Stomach (tissue), 9 donors: ENCODE results near the gene ECI1. TPM values are rescaled to one million over a fixed set of nuclear protein-coding genes. Genes with fewer than 3 reads are reported as not detected.
"Not testable (repeated sequence)": the region's sequence is repeated elsewhere in the genome, so short reads cannot be mapped to it uniquely, and the experiment has no call there.

Experiments used
- DNase-seq, 2 donors: peaks; one replicate each; pipeline versions ENCODE4 v3.0.0 to v3.0.0-alpha.2; 2013 to 2019
- H3K27ac ChIP-seq, 5 donors: fragments of 200-600 bp in 4 of 5; sonication (generic) in 4 of 5; one replicate each; pipeline ENCODE4 v1.5.1; 2013 to 2019; ENCODE audit warnings: mild to moderate bottlenecking in 1 of 5, moderate library complexity in 1 of 5
- H3K27me3 ChIP-seq, 3 donors: fragments of 200-600 bp; sonication (generic); one replicate each; pipeline ENCODE4 v1.5.1; 2017 to 2019; ENCODE audit warnings: mixed run types in 1 of 3
- H3K36me3 ChIP-seq, 4 donors: fragments of 200-600 bp; sonication (generic); 1 replicate in 3 of 4; 2 replicates in 1 of 4; pipeline ENCODE4 v1.5.1; 2016 to 2019
- H3K4me1 ChIP-seq, 4 donors: fragments of 200-600 bp; sonication (generic); one replicate each; pipeline ENCODE4 v1.5.1; 2016 to 2019
- H3K4me3 ChIP-seq, 4 donors: fragments of 200-600 bp; sonication (generic) in 3 of 4; one replicate each; pipeline ENCODE4 v1.5.1; 2016 to 2019; ENCODE audit warnings: mild to moderate bottlenecking in 1 of 4
- H3K9me3 ChIP-seq, 4 donors: fragments of 200-600 bp; sonication (generic); one replicate each; pipeline ENCODE4 v1.5.1; 2016 to 2019
- CTCF ChIP-seq, 7 experiments: fragments of 450-650 bp in 4 of 7; fragments of 200-600 bp in 3 of 7; sonication (generic) in 3 of 7; IDR thresholded peaks; one replicate each; pipeline ENCODE4 v1.5.1; 2016 to 2019; ENCODE audit warnings: antibody characterized with exemption in 7 of 7, control low read depth in 2 of 7, mild to moderate bottlenecking in 1 of 7
- EP300 ChIP-seq: sonication (generic); formaldehyde crosslinking; IDR thresholded peaks from one replicate; pipeline ENCODE4 v1.6.1; 2017; ENCODE audit warnings: antibody characterized with exemption
- POLR2A ChIP-seq, 4 donors: fragments of 450-650 bp; IDR thresholded peaks; one replicate each; pipeline ENCODE4 v1.6.1; 2016; ENCODE audit warnings: antibody characterized with exemption in 4 of 4, control low read depth in 2 of 4, mild to moderate bottlenecking in 1 of 4, moderate library complexity in 1 of 4
- POLR2AphosphoS5 ChIP-seq, 3 donors: sonication (generic); formaldehyde crosslinking; IDR thresholded peaks; one replicate each; pipeline ENCODE4 v1.6.1; 2016; ENCODE audit warnings: antibody characterized with exemption in 3 of 3
- WGBS, 5 donors: extraction: QIAGEN DNeasy Blood & Tissue Kit in 3 of 5; methylation state at CpG; one replicate each; pipeline versions ENCODE4 v1.1.5 to v1.1.7; 2013 to 2018; 5-methylcytosine and 5-hydroxymethylcytosine counted together
- intact Hi-C: fragments of 100-400 bp; cut with DNase I; formaldehyde crosslinking; loops from one replicate; pipeline ENCODE4 v1.15.1; 2023; ENCODE audit warnings: low total_unique reads
- polyA plus RNA-seq, 3 donors: library from polyadenylated mRNA; stranded (reverse); fragments of 200-250 nt; gene quantifications; one replicate each; pipeline ENCODE4 v1.2.3, GENCODE V29; 2013
- total RNA-seq, 5 donors: library from RNA; depleted of rRNA; stranded (reverse); fragments of >200 nt; gene quantifications; one replicate each; pipeline versions ENCODE4 v1.1.0 to v1.2.3, GENCODE V29; 2014 to 2016
- donor health status: healthy with polysubstance abuse.
- donor health status: Bipolar disorder and iron deficiency.
- donor health status: healthy.

ECI1 gene
- total and polyA plus RNA-seq, 8 donors: 20.4 to 234 (median 107) TPM

DNA sequence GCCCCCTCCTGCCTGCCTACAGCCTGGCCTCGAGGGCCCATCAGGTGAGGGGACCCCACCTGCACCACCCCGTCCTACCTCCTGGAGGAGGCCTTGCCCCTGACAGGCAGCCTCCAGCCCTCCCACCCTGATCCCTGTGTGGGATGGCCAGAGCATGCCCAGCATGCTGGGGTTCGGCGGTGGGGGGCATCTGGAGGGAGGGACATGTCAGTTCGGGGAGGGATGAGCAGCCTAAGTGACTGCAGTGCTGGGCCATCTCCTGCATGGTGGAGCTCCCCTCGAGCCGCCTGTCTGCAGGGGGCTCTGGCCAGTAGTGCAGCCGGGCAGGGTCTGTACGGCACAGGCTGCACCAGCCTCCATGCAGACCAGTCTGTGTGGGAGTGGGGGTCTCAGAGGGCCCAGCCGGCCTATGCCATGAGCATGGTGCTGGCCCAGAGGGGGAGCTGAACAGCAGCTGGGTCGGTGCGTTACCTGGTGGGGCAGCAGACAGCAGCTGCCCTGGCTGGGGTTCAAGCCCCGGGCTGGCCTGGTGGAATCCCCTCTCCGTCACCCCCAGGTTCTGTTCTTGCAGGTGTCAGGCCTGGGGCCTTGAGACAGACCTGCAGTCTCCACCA lies 20.6 kb upstream of the ECI1 start:
- H3K4me1 ChIP-seq: peaks cover 10 to 37% (median 17%) of the 10 kb centered on the region in 4 donors
- peaks cover 0 to 5% (median 2%) of the 10 kb centered on the region in 4 donors for H3K36me3 ChIP-seq
- no peaks in the 10 kb centered on the region for H3K9me3 ChIP-seq
- no peak for DNase-seq
- intact Hi-C loops: no loop called here
- H3K27me3 ChIP-seq: no peaks in the 10 kb centered on the region
- no peak overlapping the region for H3K27ac ChIP-seq
- WGBS, 5 donors: 92 to 100% (median 94%) methylated on average over 1 to 14 of the region's 14 CpGs
- TF ChIP-seq EP300: no peak
- no peak for TF ChIP-seq CTCF (IDR thresholded peaks at IDR 0.05)
- no peak for TF ChIP-seq POLR2A (IDR thresholded peaks at IDR 0.05)
- TF ChIP-seq POLR2AphosphoS5 (IDR thresholded peaks at IDR 0.05): no peak
- no peak overlapping the region for H3K4me3 ChIP-seq

- no peak overlapping the region for H3K4me3 ChIP-seq
- H3K36me3 ChIP-seq: peaks cover 0 to 6% (median under 1%) of the 10 kb centered on the region in 4 donors
- H3K9me3 ChIP-seq: no peaks in the 10 kb centered on the region
- no peaks in the 10 kb centered on the region for H3K27me3 ChIP-seq
- H3K27ac ChIP-seq: no peak overlapping the region
- WGBS, 5 donors: 80 to 90% (median 84%) methylated on average over 6 to 15 of the region's 15 CpGs
- TF ChIP-seq CTCF (IDR thresholded peaks at IDR 0.05) (no peak), POLR2A (IDR thresholded peaks at IDR 0.05) (no peak), EP300 (no peak), POLR2AphosphoS5 (IDR thresholded peaks at IDR 0.05) (no peak)
- peaks cover 19 to 47% (median 28%) of the 10 kb centered on the region in 4 donors for H3K4me1 ChIP-seq
- intact Hi-C loops: no loop called here
- DNase-seq: no peak
Measured at GRCh38 chr16:2270588-2271470, 19.4 kb upstream of the ECI1 start.

DNA sequence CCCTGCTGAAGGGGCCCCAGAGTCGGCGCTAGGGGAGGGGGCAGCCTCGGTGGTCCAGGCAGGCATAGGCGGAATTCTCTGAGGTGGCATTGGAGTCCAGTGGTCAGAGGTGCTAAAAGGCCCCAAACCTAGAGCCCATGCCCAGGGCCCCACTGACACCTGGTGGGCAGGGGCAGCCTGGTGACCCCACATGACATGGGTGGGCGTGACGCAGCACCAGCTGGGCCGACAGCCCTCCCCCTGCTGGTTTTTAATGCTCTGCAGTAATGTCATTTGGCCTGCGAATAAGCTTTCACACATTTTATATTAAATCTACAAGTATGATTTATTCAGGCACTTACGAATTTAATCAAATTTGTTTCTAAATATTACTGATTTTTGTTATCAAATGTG lies 18.7 kb upstream of the ECI1 start:
- intact Hi-C loops: no loop called here
- Histone ChIP-seq H3K9me3 (no peaks in the 10 kb centered on the region), H3K36me3 (peaks cover 0 to 11% (median 0%) of the 10 kb centered on the region in 4 donors), H3K27me3 (no peaks in the 10 kb centered on the region), H3K4me3 (no peak overlapping the region), H3K27ac (no peak overlapping the region), H3K4me1 (peaks cover 23 to 54% (median 34%) of the 10 kb centered on the region in 4 donors)
- TF ChIP-seq EP300 (no peak), CTCF (IDR thresholded peaks at IDR 0.05) (no peak), POLR2AphosphoS5 (IDR thresholded peaks at IDR 0.05) (no peak), POLR2A (IDR thresholded peaks at IDR 0.05) (no peak)
- 81 to 92% (median 88%) methylated on average over 9 of the region's 9 CpGs for WGBS, 5 donors
- DNase-seq: no peak

DNA sequence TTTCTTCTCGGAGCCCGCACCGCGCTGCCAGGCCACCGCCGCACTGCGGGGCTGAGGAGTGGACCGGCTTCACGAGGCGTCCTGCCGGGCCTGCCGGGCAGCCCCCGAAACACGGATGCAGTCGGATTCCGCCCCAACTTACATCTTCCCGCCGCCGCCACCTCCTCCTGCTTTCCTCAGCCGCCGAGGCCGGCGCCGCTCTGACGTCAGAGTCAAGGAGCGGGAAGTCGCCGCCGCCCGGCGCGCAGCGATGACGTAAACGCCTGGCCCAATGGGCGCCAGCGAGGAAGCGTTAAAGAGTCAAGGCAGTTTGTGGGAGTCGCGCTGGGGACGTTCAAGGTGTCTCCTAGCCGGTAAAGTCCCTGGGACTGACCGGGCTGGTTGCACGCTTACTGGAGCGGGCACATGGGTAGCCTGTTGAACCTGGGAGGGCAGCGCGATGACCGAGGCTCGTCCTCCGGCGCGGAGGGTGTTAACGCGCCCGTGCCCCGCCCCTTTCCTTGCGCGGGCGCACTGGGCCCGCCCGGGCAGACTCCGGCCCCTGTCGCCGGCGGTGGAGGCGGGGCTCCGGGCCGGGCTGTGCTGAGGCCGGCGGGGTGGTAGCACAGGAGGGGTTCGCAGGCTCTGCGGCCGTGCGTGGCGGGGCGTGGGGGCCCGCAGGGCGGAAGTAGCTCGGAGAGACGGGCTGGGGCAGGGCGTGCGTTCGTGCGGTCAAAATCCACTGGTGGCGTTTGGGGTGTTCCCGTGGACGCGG lies 16.7 kb upstream of the ECI1 start, which contains the start of gene RNPS1:
Gene RNPS1 (minus strand): TSS at position 214 of the 754 bp plus-strand sequence. CDS start 3,483 bp downstream, outside the sequence.
- intact Hi-C loops: no loop called here
- peaks cover 27 to 64% (median 43%) of the 10 kb centered on the region in 4 donors for H3K4me1 ChIP-seq
- H3K27me3 ChIP-seq: no peaks in the 10 kb centered on the region
- WGBS, 5 donors: 0 to 2% (median 0%) methylated on average over 33 to 88 of the region's 88 CpGs
- peak; percentile 98 to 99 for DNase-seq
- peak; percentile 97 to 100 (median 99) for TF ChIP-seq POLR2AphosphoS5 (IDR thresholded peaks at IDR 0.05)
- no peak for TF ChIP-seq EP300
- peak in 2 of 4 donors; percentile 95 to 98 for TF ChIP-seq POLR2A (IDR thresholded peaks at IDR 0.05)
- TF ChIP-seq CTCF (IDR thresholded peaks at IDR 0.05): no peak
- H3K36me3 ChIP-seq: peaks cover 12 to 24% (median 15%) of the 10 kb centered on the region in 4 donors
- H3K9me3 ChIP-seq: no peaks in the 10 kb centered on the region
- peak within 1 kb of the TSS; percentile 90 to 97 (median 95) for H3K27ac ChIP-seq
- H3K4me3 ChIP-seq: peak within 1 kb of the TSS; percentile 75 to 81 (median 78)

- 0 to 1% (median 0%) methylated on average over 32 to 54 of the region's 54 CpGs for WGBS, 5 donors
Measured at GRCh38 chr16:2267505-2267912, 16.1 kb upstream of the ECI1 start.

GRCh38 chr16:2266887-2267286 lies 15.5 kb upstream of the ECI1 start:
- H3K27me3 ChIP-seq, H3K9me3 ChIP-seq, DNase-seq, intact Hi-C loops: not testable (repeated sequence)
- Histone ChIP-seq H3K27ac (peak overlapping the region in 4 of 5 donors; percentile 90 to 96 (median 93)), H3K4me1 (peaks cover 27 to 62% (median 43%) of the 10 kb centered on the region in 4 donors), H3K36me3 (peaks cover 24 to 33% (median 27%) of the 10 kb centered on the region in 4 donors), H3K4me3 (peak overlapping the region; percentile 75 to 81 (median 78))
- WGBS, 5 donors: 3 to 6% (median 4%) methylated on average over 2 to 11 of the region's 12 CpGs

More at GRCh38 chr16:2267505-2267912, 16.1 kb upstream of the ECI1 start:
- Histone ChIP-seq H3K36me3 (peaks cover 18 to 30% (median 21%) of the 10 kb centered on the region in 4 donors), H3K4me1 (peaks cover 27 to 64% (median 43%) of the 10 kb centered on the region in 4 donors), H3K4me3 (peak overlapping the region; percentile 75 to 81 (median 78)), H3K27ac (peak overlapping the region; percentile 90 to 97 (median 95))
- H3K9me3 ChIP-seq, H3K27me3 ChIP-seq, intact Hi-C loops, DNase-seq: not testable (repeated sequence)
